NOMO-1 (cell line): ENCODE results near the gene DAPK3.

Experiments used
- DNase-seq, 2 experiments: peaks; one replicate each; lab custom pipeline; 2025; ENCODE audit not compliant: unreplicated experiment in 2 of 2; lab: John Stamatoyannopoulos, UW

The DAPK3 gene

DNA sequence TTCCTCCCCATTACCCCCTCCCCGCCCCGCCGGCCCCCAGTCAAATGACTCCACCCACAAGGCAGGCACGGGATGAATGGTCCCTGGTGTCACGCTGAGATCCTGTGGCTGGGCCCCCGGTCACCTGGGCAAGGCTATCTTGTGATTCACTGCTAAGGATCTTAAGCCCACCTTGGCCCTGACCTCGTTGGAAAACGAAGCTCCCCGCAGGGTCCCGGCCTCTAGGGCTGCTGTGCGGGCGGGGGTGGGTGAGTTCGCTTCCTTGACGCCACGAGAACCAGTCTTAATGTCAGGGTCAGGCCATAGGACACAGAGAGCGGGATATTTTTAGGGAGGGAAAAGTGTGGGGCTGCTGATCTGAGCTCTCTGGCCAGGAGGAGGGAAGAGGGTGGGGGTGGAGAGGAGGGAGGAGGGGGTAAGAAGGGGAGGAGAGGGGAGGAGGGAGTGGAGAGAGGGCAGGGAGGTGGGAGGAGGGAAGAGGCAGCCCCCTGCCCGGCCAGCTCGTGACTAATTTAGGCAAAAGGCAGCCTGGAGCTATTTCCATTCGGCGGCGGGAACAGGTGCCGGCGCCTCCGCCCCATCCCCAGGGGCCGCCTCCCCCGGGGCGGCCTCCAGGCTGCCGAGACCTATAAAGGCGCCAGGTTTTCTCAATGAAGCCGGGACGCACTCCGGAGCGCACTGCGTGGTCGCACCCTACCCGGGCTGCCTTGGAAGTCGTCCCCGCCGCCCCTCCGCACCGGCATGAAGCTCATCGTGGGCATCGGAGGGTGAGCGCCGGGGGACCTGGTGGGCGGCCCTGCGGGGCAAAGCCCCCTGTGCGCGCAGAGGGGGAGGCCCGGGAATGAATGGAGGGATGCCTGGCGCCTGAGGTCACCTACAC, 37.7 kb downstream of the DAPK3 start, which contains the start of gene NMRK2:
TSS of gene NMRK2 (plus strand) at position 139 of the 880 bp plus-strand sequence. CDS start at position 742, 603 bp downstream.
- no peak for DNase-seq

DNA sequence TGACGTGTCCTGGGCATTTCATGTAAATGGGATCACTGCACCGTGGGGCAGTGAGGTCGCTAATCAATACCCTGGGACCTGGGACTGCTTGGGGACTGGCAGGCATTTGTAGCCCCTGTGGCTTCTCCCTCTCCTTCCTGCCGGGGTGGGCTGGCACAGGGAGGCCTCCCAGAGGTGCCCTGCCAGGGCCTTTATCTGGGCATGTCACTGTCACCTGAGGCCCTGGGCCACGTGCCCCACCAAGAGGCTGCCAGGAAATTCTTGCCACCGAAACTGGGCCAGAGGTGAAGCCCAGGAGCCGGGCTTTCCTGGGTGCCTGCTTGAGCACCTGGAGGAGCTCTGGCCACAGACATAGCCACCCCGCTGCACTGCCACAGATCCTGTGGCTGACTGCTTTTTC, 39.9 kb downstream of the DAPK3 start:
- no peak for DNase-seq

- no peak for DNase-seq
Observed at GRCh38 chr19:3923912-3924311, 47.0 kb downstream of the DAPK3 start.

- DNase-seq, result no peak
Observed at GRCh38 chr19:3923096-3923758, 47.7 kb downstream of the DAPK3 start.

- DNase-seq, result no peak
Observed at GRCh38 chr19:3919793-3920192, 51.1 kb downstream of the DAPK3 start.

GRCh38 chr19:3916033-3916432, 54.9 kb downstream of the DAPK3 start:
- DNase-seq, result no peak

DNA sequence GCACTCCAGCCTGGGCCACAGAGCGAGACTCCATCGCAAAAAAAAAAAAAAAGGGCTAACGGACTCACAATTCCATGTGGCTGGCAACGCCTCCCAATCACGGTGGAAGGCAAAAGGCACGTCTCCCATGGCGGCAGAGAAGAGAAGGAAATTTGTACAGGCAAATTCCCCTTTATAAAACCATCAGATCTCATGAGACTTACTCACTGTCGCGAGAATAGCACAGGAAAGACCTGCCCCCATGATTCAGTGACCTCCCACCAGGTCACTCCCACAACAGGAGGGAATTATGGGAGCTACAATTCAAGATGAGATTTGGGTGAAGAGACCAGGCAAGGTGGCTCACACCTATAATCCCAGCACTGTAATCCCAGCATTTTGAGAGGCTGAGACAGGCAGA, 56.7 kb downstream of the DAPK3 start:
- no peak for DNase-seq

DNA sequence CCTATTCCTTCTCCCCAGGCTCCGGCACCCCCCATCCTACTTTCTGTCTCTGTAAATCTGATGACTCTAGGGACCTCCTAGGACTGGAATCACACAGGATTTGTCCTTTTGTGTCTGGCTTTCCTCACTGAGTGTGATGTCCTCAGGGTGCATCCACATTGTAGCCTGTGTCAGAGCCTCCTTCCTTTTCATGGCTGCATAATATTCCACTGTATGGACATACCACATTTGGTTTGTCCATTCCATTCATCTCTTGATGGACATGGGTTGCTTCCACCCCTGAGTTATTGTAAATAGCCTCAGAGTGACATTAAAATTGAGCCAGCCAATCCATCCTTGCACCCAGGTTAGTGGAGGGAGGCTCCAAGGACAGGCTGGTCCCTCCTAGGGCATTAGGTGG, 60.8 kb downstream of the DAPK3 start:
- DNase-seq, result no peak
